Stimulated activated naive CD4-positive, alpha-beta T cell treated with Interleukin-2 at 50 U/mL for 16 hours (primary cell): Measurements from ENCODE around the gene AEBP1.

Experiments used
- DNase-seq: peaks from one replicate; lab custom pipeline; 2025; lab: John Stamatoyannopoulos, UW

The AEBP1 gene

DNA sequence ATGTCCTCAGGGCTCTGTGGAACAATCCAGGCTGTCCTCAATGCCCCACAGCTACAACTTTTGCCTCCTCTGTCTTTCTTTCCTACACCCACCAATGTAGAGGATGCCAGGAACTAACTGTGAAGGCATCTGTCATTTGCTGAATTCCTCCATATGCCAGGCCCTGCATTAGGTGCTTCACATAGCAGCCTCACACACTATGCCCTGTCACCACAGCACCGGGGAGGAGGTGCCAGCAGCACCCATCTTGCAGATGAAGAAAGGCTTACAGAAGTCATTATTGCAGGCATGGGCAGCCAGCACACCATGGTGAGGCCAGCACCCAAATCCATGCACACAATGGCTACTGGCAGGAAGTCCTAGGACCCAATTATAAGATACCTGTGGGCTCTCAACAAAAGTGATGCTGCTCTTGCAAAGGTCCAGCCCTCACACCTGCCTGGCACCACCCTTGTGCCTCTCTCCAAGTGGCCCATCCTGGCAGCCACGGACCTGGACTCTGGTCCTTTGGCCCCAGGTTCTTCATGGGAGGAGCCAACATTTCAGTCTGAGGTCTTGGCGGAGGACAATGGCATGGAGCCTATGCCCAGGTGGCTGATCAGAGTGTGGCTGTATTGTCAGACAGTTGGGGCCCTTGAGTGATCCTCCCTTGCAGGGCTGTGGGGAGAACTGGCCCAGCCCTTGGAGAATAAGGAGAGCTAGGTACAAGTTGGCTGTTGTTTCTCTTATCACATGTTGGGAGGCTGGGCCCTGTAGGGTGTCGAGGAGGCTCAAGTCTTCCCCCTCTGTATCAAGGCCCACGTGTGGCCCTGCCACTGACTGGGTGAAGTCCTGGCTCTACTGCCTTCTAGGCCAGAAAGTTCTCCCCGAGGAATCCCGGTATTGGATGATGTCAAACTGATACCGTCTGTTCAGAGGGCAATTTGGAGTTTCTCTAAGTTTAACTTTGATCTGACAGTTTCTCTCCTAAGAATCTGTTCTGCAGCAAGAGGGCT is 51.3 kb downstream of the AEBP1 start:
- DNase-seq, result no peak

DNA sequence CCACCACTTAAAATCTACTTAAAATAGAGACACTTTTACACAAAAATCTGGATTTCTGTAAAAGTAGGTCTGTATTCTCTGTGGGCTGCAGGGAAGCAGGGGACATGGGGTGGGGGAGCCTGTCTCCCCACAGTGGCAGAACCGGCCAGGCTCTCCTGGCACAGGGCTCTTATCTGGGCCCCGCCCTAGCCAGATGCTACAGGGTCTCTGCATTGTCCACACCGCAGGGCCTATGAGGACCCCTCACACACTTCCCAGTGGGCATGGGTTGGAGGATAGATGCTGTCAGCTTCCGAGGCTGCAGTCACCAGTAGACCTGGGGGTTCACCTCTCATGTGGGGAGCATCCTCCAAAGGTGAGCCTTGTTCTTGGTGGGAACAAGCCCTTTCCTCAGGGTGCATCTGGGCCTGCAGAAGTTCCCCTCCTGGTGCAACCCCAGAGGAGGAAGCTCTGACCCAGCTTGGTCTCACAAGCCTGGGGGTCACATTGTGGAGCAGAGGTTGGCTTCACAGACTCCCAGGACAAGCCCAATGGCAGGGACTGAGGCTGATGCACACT is 52.4 kb downstream of the AEBP1 start:
- DNase-seq, result no peak

DNA sequence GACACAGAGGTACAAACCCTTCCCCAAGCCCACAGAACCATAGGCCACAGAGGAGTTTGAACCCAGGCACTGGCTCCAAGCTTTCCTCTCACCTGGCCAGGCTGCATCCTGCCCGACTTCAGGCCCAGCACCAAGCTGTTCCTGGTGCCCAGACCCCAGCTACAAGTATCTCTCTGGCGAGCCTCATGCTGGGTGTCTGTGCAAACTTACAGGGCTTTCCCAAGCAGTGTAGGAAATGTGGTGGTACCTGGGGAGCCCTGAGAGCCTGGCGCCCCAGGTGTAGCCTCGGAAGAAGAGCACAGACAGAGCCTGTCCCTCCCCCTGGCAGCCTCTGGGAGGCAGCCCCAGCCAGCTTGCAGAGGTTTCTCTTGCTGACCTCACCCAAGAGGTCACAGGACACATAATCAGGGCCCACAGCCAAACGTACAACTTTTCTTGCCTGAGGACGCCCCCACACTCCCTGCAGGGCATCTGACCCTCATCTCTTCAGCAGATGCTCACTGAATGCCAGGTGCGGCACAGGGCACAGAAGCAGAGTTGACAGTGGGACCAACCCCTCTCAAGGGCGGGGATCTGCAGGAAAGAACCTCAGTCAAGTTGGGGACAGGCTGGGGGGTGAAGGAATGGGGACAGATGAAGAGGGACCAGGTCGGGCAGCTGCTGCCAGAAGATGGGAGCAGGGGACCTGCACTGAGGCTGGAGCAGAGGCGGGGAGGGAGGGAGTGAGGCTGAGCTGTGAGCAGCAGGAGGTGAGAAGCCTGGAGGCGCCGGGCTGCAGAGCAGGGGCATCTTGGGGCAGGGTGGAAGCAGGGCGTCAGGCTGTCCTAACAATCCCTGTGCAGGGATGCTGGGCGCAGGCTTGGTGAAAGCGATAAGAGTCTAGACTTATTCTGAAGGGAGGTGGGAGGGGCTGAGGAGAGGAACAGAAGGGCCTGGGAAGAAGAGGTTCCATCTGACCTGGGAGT is 53.3 kb downstream of the AEBP1 start:
- no peak for DNase-seq

DNA sequence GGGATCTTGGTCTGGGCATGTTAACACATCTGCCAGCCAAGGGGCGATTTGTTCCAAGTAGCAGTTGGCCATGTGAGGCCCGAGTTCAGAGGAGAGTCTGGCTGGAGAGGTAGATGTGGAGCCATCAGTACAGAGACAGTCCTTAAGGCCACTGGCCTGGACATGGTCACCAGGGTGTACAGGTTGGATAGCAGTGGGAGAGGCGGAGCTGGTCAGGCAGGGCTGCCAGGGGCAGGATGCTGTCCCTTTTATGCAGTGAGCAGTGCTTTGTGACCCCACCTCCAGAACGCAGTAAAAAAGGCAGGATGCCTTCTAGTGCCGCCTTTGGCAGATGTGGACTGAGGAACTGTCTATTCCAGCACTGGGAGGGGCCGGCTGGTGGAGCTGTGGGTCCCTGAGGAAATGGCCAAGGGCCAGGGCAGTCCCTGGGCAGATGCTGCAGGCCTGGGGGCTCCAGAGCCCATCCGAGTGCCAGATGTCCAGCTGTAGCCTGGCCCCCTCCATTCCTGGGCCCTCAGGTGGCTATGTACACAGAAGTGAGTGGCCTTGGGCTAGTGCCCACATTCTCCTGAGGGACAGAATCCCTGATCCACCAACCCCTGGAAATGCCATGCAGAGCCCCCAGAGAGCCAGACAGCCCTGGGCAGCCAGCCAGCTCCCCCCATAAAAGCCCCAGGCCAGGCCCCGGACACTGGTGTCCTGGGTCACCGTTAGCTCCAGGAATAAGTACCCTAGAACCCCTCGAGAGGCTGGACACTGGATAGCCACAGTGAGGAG is 54.1 kb downstream of the AEBP1 start:
- no peak for DNase-seq

- no peak for DNase-seq
Observed at GRCh38 chr7:44158873-44159631, 54.9 kb downstream of the AEBP1 start.

DNA sequence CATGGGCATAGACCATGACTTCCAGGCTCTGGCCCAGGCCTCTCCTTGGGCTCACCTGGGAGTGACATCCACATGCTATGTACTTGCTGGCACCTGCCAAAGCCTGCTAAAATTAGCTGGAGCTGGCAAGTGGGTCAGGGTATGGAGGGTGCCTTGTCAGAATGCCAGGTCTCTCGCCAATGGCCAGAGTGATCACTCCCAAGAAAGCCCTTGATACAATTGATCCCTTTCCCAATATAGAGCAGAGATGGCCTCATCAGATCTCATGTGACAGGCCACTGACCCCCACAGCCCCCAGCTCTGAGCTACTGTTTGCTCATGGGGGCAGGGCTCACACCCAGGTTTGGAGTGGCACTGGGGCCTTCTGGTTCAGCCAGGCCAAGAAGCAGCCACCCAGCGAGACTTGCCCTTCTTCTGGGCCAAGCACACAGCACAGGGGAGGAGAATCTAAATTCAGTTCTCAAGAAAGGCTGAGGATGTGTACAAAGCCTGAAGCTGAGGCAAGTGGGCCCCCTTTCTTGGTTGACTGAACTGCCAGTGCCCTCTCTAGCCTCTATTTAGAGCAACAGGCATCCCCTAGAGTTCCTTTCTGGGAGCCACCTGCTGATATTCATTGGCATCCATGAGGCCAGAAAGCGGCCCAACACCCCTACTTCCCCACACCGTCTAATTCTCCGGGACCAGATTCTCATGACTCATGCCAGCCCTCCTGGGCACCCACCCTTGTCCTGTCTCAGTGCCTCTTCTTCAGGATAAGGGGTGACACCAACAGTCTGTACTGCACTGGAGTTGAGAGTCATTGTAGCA is 55.9 kb downstream of the AEBP1 start:
- DNase-seq, result no peak

- no peak for DNase-seq
Observed at GRCh38 chr7:44161371-44161770, 57.2 kb downstream of the AEBP1 start.

GRCh38 chr7:44162179-44162578 is 58.0 kb downstream of the AEBP1 start:
- no peak for DNase-seq

GRCh38 chr7:44162785-44163395 is 58.7 kb downstream of the AEBP1 start:
- no peak for DNase-seq

GRCh38 chr7:44163591-44163990 is 59.4 kb downstream of the AEBP1 start:
- no peak for DNase-seq
